Mucosa of rectum (tissue), 2 donors: Measurements from ENCODE around the gene POPDC2.

Experiments
- H3K27ac ChIP-seq, 2 donors: one replicate each; pipeline ENCODE4 v1.7.0; 2013; ENCODE audit warnings: inconsistent platforms in 2 of 2, low read depth in 2 of 2, low read length in 2 of 2
- H3K27me3 ChIP-seq, 2 donors: one replicate each; pipeline ENCODE4 v1.7.0; 2013; ENCODE audit warnings: low read length in 2 of 2; ENCODE audit not compliant: control insufficient read depth in 2 of 2, insufficient read depth in 2 of 2
- H3K36me3 ChIP-seq, 2 donors: one replicate each; pipeline ENCODE4 v1.7.0; 2013; ENCODE audit warnings: low read length in 2 of 2; ENCODE audit not compliant: control insufficient read depth in 2 of 2, insufficient read depth in 2 of 2
- H3K4me1 ChIP-seq, 2 donors: one replicate each; pipeline ENCODE4 v1.7.0; 2013; ENCODE audit warnings: low read length in 2 of 2, mild to moderate bottlenecking in 1 of 2; ENCODE audit not compliant: control insufficient read depth in 2 of 2, insufficient read depth in 2 of 2
- H3K4me3 ChIP-seq, 2 donors: one replicate each; pipeline ENCODE4 v1.7.0; 2013; ENCODE audit warnings: low read length in 2 of 2
- H3K9ac ChIP-seq, 2 donors: one replicate each; pipeline ENCODE4 v1.7.0; 2013; ENCODE audit warnings: low read length in 2 of 2, low read depth in 1 of 2, mild to moderate bottlenecking in 1 of 2
- H3K9me3 ChIP-seq, 2 donors: one replicate each; pipeline ENCODE4 v1.7.0; 2013; ENCODE audit warnings: low read length in 2 of 2; ENCODE audit not compliant: control insufficient read depth in 2 of 2
- donor health status: healthy.
- donor health status: Normal muscosa, but diverticular disease.

POPDC2 gene, protein sequence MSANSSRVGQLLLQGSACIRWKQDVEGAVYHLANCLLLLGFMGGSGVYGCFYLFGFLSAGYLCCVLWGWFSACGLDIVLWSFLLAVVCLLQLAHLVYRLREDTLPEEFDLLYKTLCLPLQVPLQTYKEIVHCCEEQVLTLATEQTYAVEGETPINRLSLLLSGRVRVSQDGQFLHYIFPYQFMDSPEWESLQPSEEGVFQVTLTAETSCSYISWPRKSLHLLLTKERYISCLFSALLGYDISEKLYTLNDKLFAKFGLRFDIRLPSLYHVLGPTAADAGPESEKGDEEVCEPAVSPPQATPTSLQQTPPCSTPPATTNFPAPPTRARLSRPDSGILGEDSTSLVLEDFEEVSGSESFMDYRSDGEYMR

DNA sequence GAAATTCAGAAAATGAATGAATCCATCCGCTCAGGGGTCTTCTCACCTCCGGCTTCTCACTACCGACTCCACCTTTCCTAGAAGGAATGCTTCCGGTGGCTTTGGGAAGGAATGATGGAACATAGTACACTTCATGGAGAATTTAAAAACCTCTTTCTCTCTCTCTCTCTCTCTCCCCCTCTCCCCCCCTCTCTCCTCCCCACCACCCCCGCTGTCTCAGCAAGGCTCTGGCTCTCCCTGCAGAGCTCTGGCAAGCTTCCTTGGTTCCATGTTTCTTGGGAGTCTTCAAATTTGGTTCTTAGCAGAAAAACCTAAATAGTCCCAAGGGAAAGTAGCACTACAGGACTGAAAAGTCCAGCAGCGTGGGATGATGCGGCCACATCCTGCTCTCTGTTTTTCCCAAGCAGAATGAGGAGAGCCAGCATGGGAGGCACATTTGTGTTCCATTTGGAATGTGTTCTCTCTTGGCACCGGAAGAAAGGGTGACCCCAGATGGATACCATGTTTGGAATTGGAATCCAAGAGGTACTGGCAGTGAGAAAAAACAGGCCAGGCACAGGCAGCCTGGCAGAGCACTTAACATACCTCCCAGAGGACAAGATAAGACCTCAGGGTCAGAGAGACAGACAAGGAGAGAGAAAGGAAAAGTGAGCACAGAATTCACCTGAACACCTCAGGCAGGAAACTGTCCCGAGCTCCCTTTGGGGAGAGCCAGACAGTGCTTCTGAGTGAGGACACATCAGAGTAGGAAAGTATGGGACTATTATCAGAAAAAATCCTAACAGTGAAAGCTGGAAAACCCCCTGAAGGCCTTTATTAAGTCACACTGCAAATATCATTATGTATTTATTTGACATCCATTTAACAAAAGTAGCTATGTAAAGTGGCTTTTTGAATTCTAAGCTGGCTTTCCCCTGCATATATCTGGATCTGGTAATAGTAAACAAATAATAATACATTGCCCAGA lies at the start of gene POPDC2:
Gene POPDC2 (minus strand): TSS at position 116 of the 967 bp plus-strand sequence. CDS start 166 bp downstream, outside the sequence.
- peak within 1 kb of the TSS in 1 of 2 donors; percentile 10 for H3K4me3 ChIP-seq
- H3K9me3 ChIP-seq: no peaks in the 10 kb centered on the region
- no peaks in the 10 kb centered on the region for H3K4me1 ChIP-seq
- H3K9ac ChIP-seq: no peak within 1 kb of the TSS
- H3K27me3 ChIP-seq: no peaks in the 10 kb centered on the region
- peak within 1 kb of the TSS in 1 of 2 donors; percentile 4 for H3K27ac ChIP-seq
- H3K36me3 ChIP-seq: peaks cover 2 to 3% of the 10 kb centered on the region in 2 donors

- H3K9me3 ChIP-seq: no peaks in the 10 kb centered on the region
- peaks cover 10 to 13% of the 10 kb centered on the region in 2 donors for H3K4me1 ChIP-seq
- H3K9ac ChIP-seq: no peak overlapping the region
- H3K27ac ChIP-seq: no peak overlapping the region
- H3K4me3 ChIP-seq: no peak overlapping the region
- peaks cover 0 to 3% of the 10 kb centered on the region in 2 donors for H3K27me3 ChIP-seq
- no peaks in the 10 kb centered on the region for H3K36me3 ChIP-seq
These were observed 43.6 kb upstream of the POPDC2 start for GRCh38 chr3:119703820-119704531.

GRCh38 chr3:119702530-119703527 lies 42.4 kb upstream of the POPDC2 start, which contains the start of gene CFAP91:
TSS of gene CFAP91 (plus strand) at chr3:119703022. CDS start at chr3:119703099, 77 bp downstream.
- no peaks in the 10 kb centered on the region for H3K9me3 ChIP-seq

DNA sequence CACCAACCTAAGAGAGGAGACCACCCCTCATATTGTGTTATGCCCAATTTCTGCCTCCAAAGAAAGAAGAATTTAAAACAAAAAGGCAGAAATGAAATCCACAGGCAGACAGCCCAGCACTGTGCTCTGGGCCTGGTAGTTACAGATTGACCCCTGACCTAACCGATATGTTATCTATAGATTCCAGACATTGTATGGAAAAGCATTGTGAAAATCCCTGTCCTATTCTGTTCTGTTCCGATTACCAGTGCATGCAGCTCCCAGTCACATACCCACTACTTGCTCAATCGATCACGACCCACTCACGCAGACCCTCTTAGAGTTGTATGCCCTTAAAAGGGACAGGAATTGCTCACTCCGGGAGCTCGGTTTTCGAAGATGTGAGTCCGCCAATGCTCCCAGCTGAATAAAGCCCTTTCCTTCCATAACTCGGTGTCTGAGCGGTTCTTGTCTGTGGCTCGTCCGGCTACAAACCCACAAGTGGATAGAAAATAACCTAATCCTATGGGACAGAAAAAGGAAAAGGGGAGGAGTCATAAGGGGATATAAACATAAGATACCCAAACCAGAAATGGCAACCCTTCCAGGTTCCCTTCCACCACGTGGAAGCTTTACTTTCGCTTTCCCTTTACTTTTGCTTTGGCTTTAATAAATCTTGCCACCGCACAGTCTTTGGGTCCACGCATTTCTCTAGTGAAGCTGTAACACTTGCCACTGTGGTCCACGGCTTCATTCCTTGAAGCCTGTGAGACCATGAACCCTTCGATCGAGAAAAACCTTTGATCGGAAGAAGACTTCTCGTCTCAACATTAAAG lies 40.7 kb upstream of the POPDC2 start:
- Histone ChIP-seq H3K4me1 (peaks cover 10 to 13% of the 10 kb centered on the region in 2 donors), H3K27ac (no peak overlapping the region), H3K4me3 (no peak overlapping the region), H3K27me3 (peaks cover 0 to 3% of the 10 kb centered on the region in 2 donors), H3K9me3 (no peaks in the 10 kb centered on the region), H3K9ac (no peak overlapping the region), H3K36me3 (no peaks in the 10 kb centered on the region)

More at GRCh38 chr3:119702530-119703527, 42.4 kb upstream of the POPDC2 start, which contains the start of gene CFAP91:
- Histone ChIP-seq H3K4me1 (peaks cover 10 to 13% of the 10 kb centered on the region in 2 donors), H3K9ac (peak within 1 kb of the TSS in 1 of 2 donors; percentile 49), H3K4me3 (peak within 1 kb of the TSS; percentile 66 to 73), H3K27ac (no peak within 1 kb of the TSS), H3K27me3 (peaks cover 0 to 3% of the 10 kb centered on the region in 2 donors), H3K36me3 (no peaks in the 10 kb centered on the region)

DNA sequence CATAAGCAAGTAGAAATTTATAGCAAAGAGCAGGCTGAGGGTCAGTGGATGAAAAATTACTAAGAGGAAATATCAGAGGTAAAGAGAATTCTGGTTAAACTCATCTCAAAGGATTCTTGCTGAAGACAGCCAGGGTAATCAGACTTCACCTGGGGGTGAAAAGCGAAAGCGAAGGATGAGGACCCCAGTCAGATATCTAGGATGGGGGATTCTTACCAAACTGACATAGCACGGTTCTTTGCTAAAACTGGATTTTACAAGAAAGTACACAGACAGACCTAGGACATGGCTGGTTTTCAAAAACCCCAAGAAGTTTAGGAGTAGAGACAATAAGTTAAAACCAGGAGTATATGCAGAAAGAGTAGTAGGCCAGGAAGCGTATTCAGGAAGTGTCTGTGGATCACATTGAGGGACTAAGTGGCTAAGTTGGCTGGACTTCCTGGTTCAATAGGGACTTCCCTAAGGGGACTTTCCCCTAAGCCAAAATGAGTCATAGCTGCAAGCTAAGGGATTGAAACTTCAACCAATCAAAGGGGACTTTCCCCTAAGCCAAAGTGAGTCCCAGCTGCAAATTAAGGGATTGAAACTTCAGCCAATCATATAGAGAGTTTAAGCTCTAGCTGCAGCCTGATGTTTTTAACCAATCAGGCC lies 40.0 kb upstream of the POPDC2 start:
- Histone ChIP-seq H3K36me3 (no peaks in the 10 kb centered on the region), H3K27ac (no peak overlapping the region), H3K4me1 (peaks cover 10 to 13% of the 10 kb centered on the region in 2 donors), H3K4me3 (no peak overlapping the region), H3K9ac (no peak overlapping the region), H3K27me3 (peaks cover 0 to 3% of the 10 kb centered on the region in 2 donors), H3K9me3 (no peaks in the 10 kb centered on the region)

GRCh38 chr3:119697394-119697793 lies 37.0 kb upstream of the POPDC2 start:
- Histone ChIP-seq H3K27me3 (no peaks in the 10 kb centered on the region), H3K27ac (no peak overlapping the region), H3K9ac (no peak overlapping the region), H3K9me3 (no peaks in the 10 kb centered on the region), H3K4me3 (no peak overlapping the region), H3K36me3 (no peaks in the 10 kb centered on the region), H3K4me1 (peaks cover 3 to 5% of the 10 kb centered on the region in 2 donors)

GRCh38 chr3:119695480-119695879 lies 35.1 kb upstream of the POPDC2 start:
- Histone ChIP-seq H3K36me3 (no peaks in the 10 kb centered on the region), H3K27me3 (no peaks in the 10 kb centered on the region), H3K4me3 (no peak overlapping the region)

GRCh38 chr3:119690043-119690656 lies 29.8 kb upstream of the POPDC2 start:
- Histone ChIP-seq H3K27me3 (no peaks in the 10 kb centered on the region), H3K4me1 (no peaks in the 10 kb centered on the region), H3K27ac (no peak overlapping the region), H3K9me3 (no peaks in the 10 kb centered on the region), H3K9ac (no peak overlapping the region), H3K4me3 (no peak overlapping the region), H3K36me3 (no peaks in the 10 kb centered on the region)

More at GRCh38 chr3:119695480-119695879, 35.1 kb upstream of the POPDC2 start:
- Histone ChIP-seq H3K9me3 (no peaks in the 10 kb centered on the region), H3K4me1 (no peaks in the 10 kb centered on the region), H3K9ac (no peak overlapping the region), H3K27ac (no peak overlapping the region)
